Measurements from ENCODE around the gene ZNF460.

ZNF460 gene

GRCh38 chr19:57280962-57281400 is 696 bp downstream of the ZNF460 start:
- peak; percentile 29 for DNase-seq

- DNase-seq: no peak
Measured at GRCh38 chr19:57282011-57282643, 1.8 kb downstream of the ZNF460 start.

- no peak for DNase-seq
Measured at GRCh38 chr19:57288373-57288772, 8.1 kb downstream of the ZNF460 start.

- no peak for DNase-seq
Measured at GRCh38 chr19:57290970-57291369, 10.7 kb downstream of the ZNF460 start.

- DNase-seq: no peak
Measured at GRCh38 chr19:57292547-57292946, 12.3 kb downstream of the ZNF460 start.

- DNase-seq: no peak
Measured at GRCh38 chr19:57293719-57294118, 13.4 kb downstream of the ZNF460 start.

GRCh38 chr19:57302020-57302465 is 21.8 kb downstream of the ZNF460 start:
- DNase-seq: no peak

GRCh38 chr19:57302727-57303401 is 22.6 kb downstream of the ZNF460 start:
- DNase-seq: no peak

- DNase-seq: no peak
Measured at GRCh38 chr19:57305056-57305455, 24.8 kb downstream of the ZNF460 start.

GRCh38 chr19:57308514-57308913 is 28.2 kb downstream of the ZNF460 start:
- no peak for DNase-seq

- DNase-seq: no peak
Measured at GRCh38 chr19:57310792-57311191, 30.5 kb downstream of the ZNF460 start.

- no peak for DNase-seq
Measured at GRCh38 chr19:57314146-57314545, 33.9 kb downstream of the ZNF460 start.

GRCh38 chr19:57317503-57317902 is 37.2 kb downstream of the ZNF460 start:
- peak; percentile 82 for DNase-seq

GRCh38 chr19:57319869-57320179 is 39.5 kb downstream of the ZNF460 start:
- DNase-seq: no peak

GRCh38 chr19:57320180-57321084 is 40.1 kb downstream of the ZNF460 start, which contains the start of gene ZNF543:
ZNF543 (plus strand) TSS chr19:57320472; CDS start chr19:57320854, 382 bp downstream.
- DNase-seq: peak; percentile 99

GRCh38 chr19:57321116-57321515 is 40.8 kb downstream of the ZNF460 start:
- no peak for DNase-seq

- no peak for DNase-seq
Measured at GRCh38 chr19:57321751-57322150, 41.5 kb downstream of the ZNF460 start.

- DNase-seq: no peak
Measured at GRCh38 chr19:57324992-57325391, 44.7 kb downstream of the ZNF460 start.

GRCh38 chr19:57327993-57328392 is 47.7 kb downstream of the ZNF460 start:
- no peak for DNase-seq

- DNase-seq: no peak
Measured at GRCh38 chr19:57334191-57334590, 53.9 kb downstream of the ZNF460 start.

- DNase-seq: no peak
Measured at GRCh38 chr19:57338877-57339276, 58.6 kb downstream of the ZNF460 start.

GRCh38 chr19:57342582-57342981 is 62.3 kb downstream of the ZNF460 start:
- DNase-seq: no peak

All from NCI-H2227 treated with DMSO at 0.1 percent for 48 hours (cell line).